Prostate gland (tissue), 2 donors: ENCODE measurements around the gene KCNJ1. TPM values are rescaled to one million over a fixed set of nuclear protein-coding genes. Genes with fewer than 3 reads are reported as not detected.

Source experiments
- DNase-seq: peaks from one replicate; pipeline ENCODE4 v3.0.0-alpha.2; 2019; ENCODE audit warnings: low spot score
- H3K27ac ChIP-seq, 2 donors: fragments of 200-600 bp; sonication (generic); 2 replicates each; pipeline ENCODE4 v1.5.1; 2017 to 2019
- H3K27me3 ChIP-seq: fragments of 200-600 bp; sonication (generic); replicated peaks from 2 replicates; pipeline ENCODE4 v1.5.1; 2019; ENCODE audit not compliant: insufficient read depth
- H3K36me3 ChIP-seq, 2 donors: fragments of 200-600 bp; sonication (generic); 1 replicate in 1 of 2; 2 replicates in 1 of 2; pipeline versions ENCODE4 v1.5.1 to v1.8.1; 2017 to 2019
- H3K4me1 ChIP-seq: fragments of 200-600 bp; sonication (generic); replicated peaks from 2 replicates; pipeline ENCODE4 v1.5.1; 2019
- H3K4me3 ChIP-seq, 2 donors: fragments of 200-600 bp; sonication (generic); 2 replicates each; pipeline ENCODE4 v1.5.1; 2017 to 2019
- H3K9me3 ChIP-seq: fragments of 200-600 bp; sonication (generic); 2 replicates; pipeline ENCODE4 v1.5.1; 2017
- POLR2A ChIP-seq: fragments of 450-650 bp; IDR thresholded peaks from one replicate; pipeline ENCODE4 v1.6.1; 2016; ENCODE audit warnings: antibody characterized with exemption, mild to moderate bottlenecking
- POLR2AphosphoS5 ChIP-seq: sonication (generic); formaldehyde crosslinking; IDR thresholded peaks from one replicate; pipeline ENCODE4 v1.6.1; 2017; ENCODE audit warnings: antibody characterized with exemption
- WGBS: methylation state at CpG from one replicate; pipeline ENCODE4 v1.1.5; 2018; 5-methylcytosine and 5-hydroxymethylcytosine counted together
- intact Hi-C: fragments of 100-400 bp; cut with DNase I; formaldehyde crosslinking; loops from one replicate; pipeline ENCODE4 v1.14.2; 2022
- total RNA-seq, 2 donors: library from RNA; depleted of rRNA; stranded (reverse); fragments of >200 nt; gene quantifications; one replicate each; pipeline ENCODE4 v1.1.0, GENCODE V29; 2016
- TF ChIP-seq, protein P1 (sequence below), 4 experiments: fragments of 200-600 bp in 2 of 4; fragments of 450-650 bp in 2 of 4; sonication (generic) in 2 of 4; IDR thresholded peaks; 1 replicate in 3 of 4; 2 replicates in 1 of 4; pipeline ENCODE4 v1.5.1; 2016 to 2019; ENCODE audit warnings: antibody characterized with exemption in 4 of 4, mild to moderate bottlenecking in 2 of 4, moderate library complexity in 2 of 4

KCNJ1 gene
- total RNA-seq, 2 donors from 2014 or later = not detected

DNA sequence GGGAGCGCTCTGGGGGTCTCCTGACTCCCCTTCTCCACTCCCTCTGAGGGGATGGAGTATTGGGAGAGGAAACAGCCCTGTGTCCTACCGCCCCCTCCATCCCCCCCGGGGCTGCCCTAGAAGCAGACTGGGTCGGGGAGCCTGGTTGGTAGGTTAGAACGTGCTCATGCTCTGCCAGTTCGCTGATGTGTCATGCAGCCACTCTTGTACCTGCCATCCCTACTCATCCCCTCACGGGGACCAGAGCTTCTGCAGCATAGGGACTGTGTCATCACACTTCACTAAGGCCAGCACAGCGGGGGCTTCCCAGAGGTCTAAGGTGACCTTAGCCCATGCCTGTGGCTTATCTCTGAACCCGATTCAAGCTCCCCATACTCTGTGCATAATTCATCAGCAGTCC is 4.7 kb downstream of the KCNJ1 start:
- Histone ChIP-seq H3K4me1 (no peaks in the 10 kb centered on the region), H3K4me3 (no peak overlapping the region), H3K27ac (no peak overlapping the region), H3K36me3 (no peaks in the 10 kb centered on the region), H3K9me3 (no peaks in the 10 kb centered on the region), H3K27me3 (no peaks in the 10 kb centered on the region)
- intact Hi-C loops = no loop called here
- 92% methylated on average over 9 of the region's 9 CpGs for WGBS
- no peak for DNase-seq
- TF ChIP-seq, protein P1, sequence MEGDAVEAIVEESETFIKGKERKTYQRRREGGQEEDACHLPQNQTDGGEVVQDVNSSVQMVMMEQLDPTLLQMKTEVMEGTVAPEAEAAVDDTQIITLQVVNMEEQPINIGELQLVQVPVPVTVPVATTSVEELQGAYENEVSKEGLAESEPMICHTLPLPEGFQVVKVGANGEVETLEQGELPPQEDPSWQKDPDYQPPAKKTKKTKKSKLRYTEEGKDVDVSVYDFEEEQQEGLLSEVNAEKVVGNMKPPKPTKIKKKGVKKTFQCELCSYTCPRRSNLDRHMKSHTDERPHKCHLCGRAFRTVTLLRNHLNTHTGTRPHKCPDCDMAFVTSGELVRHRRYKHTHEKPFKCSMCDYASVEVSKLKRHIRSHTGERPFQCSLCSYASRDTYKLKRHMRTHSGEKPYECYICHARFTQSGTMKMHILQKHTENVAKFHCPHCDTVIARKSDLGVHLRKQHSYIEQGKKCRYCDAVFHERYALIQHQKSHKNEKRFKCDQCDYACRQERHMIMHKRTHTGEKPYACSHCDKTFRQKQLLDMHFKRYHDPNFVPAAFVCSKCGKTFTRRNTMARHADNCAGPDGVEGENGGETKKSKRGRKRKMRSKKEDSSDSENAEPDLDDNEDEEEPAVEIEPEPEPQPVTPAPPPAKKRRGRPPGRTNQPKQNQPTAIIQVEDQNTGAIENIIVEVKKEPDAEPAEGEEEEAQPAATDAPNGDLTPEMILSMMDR (IDR thresholded peaks at IDR 0.05) = no peak
- TF ChIP-seq POLR2AphosphoS5 (no peak), POLR2A (no peak)

DNA sequence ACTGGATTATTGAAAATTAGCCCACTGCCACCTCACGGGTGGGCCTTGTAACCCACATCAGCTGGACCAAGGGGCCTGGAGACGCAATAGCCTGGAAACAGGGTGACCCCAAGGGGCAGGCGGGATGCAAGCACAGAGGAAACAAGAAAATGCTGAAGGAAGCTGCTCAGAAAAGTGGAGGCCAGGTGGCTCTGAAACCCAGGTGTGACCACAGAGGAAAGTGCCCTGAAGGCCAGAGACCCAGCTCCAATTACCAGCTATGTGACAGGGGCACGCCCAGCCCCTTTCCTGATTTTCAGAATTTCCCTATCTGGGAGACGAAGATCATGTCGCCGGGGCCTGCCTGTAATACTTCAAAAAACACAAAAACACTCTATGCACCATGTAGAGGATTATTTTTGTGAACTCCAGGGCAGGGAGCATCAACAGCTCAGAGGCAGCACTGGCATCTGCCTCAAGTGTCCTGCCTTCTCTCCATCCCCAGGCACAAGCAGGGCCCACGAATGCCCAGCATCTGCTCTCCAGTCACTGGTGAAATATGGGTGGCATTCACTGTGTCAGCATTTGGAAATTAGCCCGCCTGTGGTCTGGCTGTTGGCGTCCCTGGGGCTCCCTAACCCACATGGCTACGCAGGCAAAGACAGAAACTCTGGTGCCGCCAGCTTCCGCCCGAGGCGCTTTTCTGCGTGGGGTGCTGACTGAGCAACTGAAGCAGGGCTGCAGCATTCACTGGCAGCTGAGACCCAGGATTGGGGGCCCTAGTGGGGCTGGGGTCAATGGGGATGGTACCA is 6.3 kb downstream of the KCNJ1 start:
- TF ChIP-seq, protein P1 (IDR thresholded peaks at IDR 0.05) = no peak
- TF ChIP-seq POLR2AphosphoS5 = no peak
- no peak for TF ChIP-seq POLR2A
- Histone ChIP-seq H3K27me3 (no peaks in the 10 kb centered on the region), H3K4me1 (no peaks in the 10 kb centered on the region), H3K36me3 (no peaks in the 10 kb centered on the region), H3K4me3 (no peak overlapping the region), H3K9me3 (no peaks in the 10 kb centered on the region), H3K27ac (no peak overlapping the region)
- intact Hi-C loops = no loop called here
- DNase-seq = no peak
- WGBS = 90% methylated on average over 16 of the region's 16 CpGs

DNA sequence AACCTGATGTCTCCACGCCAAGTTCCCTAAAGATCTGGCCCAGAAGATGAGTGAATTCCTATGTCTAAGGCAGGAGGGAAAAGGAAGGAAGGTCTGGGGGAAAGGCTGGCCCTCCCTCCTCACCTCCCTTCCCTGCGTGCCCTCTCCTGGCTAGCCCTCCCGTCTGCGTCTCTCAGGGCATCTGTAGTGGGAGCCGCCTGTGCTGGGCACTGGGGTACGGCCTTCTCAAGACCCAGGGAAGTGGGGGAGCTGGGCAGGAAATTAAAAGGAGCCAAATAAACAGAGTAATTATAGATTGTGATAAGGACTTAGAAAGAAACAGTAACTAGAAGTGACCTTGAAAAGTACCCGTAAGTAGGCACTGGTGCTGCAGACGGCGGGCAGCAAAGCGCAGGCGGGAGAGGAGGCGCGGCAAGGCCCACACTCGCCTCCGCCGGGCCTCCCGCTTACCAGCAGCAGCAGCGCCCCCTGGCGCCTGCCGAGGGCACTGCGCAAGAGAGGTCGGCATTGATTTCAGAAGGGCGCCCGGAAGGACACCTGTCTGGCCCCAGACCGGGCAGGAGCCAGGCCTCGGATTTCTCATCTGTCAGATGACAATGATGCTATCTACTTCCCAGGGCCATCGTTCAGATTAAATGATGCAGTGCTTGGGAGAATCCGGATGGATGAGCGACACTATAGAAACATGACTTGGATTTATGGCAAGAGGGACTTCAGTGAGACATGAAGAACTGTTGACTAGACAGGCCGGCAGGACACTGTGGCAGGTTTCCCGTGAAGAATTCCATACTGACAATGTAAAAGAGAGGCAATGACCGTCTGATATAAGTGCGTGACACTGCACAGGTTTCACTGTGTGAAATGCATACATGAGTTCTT is 7.3 kb downstream of the KCNJ1 start:
- TF ChIP-seq POLR2A = no peak
- TF ChIP-seq, protein P1 (IDR thresholded peaks at IDR 0.05) = peak; percentile 16 to 61 (median 54)
- H3K27me3 ChIP-seq = no peaks in the 10 kb centered on the region
- 34% methylated on average over 33 of the region's 33 CpGs for WGBS
- H3K4me3 ChIP-seq = no peak overlapping the region
- H3K36me3 ChIP-seq = no peaks in the 10 kb centered on the region
- no peaks in the 10 kb centered on the region for H3K4me1 ChIP-seq
- intact Hi-C loops = no loop called here
- no peak overlapping the region for H3K27ac ChIP-seq
- peak; percentile 19 for DNase-seq
- no peaks in the 10 kb centered on the region for H3K9me3 ChIP-seq

DNA sequence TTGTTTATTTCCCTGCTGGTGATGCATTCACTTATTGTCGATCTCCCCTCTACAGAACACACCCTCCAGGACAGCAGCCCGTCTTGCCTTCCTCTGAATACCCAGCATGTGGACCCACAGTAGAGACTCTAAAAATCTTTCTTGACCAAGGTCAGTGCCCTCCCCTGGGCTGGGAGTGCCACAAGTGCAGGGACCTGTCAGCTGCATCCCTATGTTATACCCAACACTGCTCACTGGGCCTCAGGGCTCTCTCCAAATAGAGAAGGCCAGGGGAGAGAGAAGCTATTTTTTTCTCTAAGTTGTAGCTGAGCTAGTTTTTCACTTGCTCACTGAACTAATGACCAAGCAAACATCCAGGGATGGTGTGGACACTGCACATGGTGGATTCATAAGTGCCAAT is 9.8 kb downstream of the KCNJ1 start:
- WGBS = 83% methylated on average over 2 of the region's 2 CpGs
- no peaks in the 10 kb centered on the region for H3K9me3 ChIP-seq
- no peak overlapping the region for H3K27ac ChIP-seq
- no peak for TF ChIP-seq POLR2AphosphoS5
- TF ChIP-seq POLR2A = no peak
- TF ChIP-seq, protein P1 (IDR thresholded peaks at IDR 0.05) = no peak
- intact Hi-C loops = no loop called here
- H3K27me3 ChIP-seq = no peaks in the 10 kb centered on the region
- H3K4me1 ChIP-seq = no peaks in the 10 kb centered on the region
- H3K4me3 ChIP-seq = no peak overlapping the region
- no peak for DNase-seq
- H3K36me3 ChIP-seq = no peaks in the 10 kb centered on the region
